Esophagus squamous epithelium (tissue), 4 donors: ENCODE results near the gene XIAP.

Experiments used
- CTCF ChIP-seq, 6 experiments: fragments of 450-650 bp in 4 of 6; fragments of 200-600 bp in 2 of 6; sonication (generic) in 2 of 6; IDR thresholded peaks; one replicate each; pipeline ENCODE4 v1.5.1; 2016 to 2019; ENCODE audit warnings: antibody characterized with exemption in 6 of 6, mild to moderate bottlenecking in 4 of 6, moderate library complexity in 4 of 6
- POLR2A ChIP-seq, 4 donors: fragments of 450-650 bp; IDR thresholded peaks; one replicate each; pipeline ENCODE4 v1.6.1; 2017; ENCODE audit warnings: antibody characterized with exemption in 4 of 4, mild to moderate bottlenecking in 4 of 4, moderate library complexity in 3 of 4

- no peak for TF ChIP-seq CTCF (IDR thresholded peaks at IDR 0.05)
- peak in 2 of 4 donors; percentile 67 to 75 for TF ChIP-seq POLR2A (IDR thresholded peaks at IDR 0.05)
Measured at GRCh38 chrX:123962794-123963373, 103.0 kb downstream of the XIAP start.
